OCI-LY7 (cell line): ENCODE results near the gene TIGD4. TPM values are rescaled to one million over a fixed set of nuclear protein-coding genes. Genes with fewer than 3 reads are reported as not detected.

Experiments
- BruUV-seq: library from RNA; stranded (reverse); fragments of 400-500 nt; replicated peaks from 2 replicates; lab custom pipeline; 2021; lab: Mats Ljungman, UMichigan
- CTCF ChIA-PET: fragments of 300-600 bp; sonication (Branson Sonifier 250); formaldehyde crosslinking; loops from one replicate; lab custom pipeline; 2022; ENCODE audit warnings: antibody characterized with exemption; ENCODE audit not compliant: unreplicated experiment; lab: Charles Lee
- POLR2A ChIA-PET: fragments of 300-600 bp; sonication (Branson Sonifier 250); formaldehyde crosslinking; loops from one replicate; lab custom pipeline; 2022; ENCODE audit warnings: antibody characterized with exemption; lab: Charles Lee
- DNase-seq: peaks from one replicate; pipeline ENCODE4 v3.0.0-alpha.2; 2015; ENCODE audit warnings: low spot score
- H2AFZ ChIP-seq: fragments of 200-600 bp; sonication (generic), shearing (Covaris generic); 2 replicates; pipeline ENCODE4 v1.6.1; 2014; ENCODE audit warnings: mild to moderate bottlenecking, antibody characterized with exemption, low read length, moderate library complexity
- H3K27ac ChIP-seq: fragments of 200-600 bp; sonication (generic); 2 replicates; pipeline ENCODE4 v1.5.1; 2014; ENCODE audit warnings: mixed run types, low read depth, mild to moderate bottlenecking, moderate library complexity, low read length, inconsistent platforms; ENCODE audit not compliant: poor library complexity, severe bottlenecking
- H3K36me3 ChIP-seq: fragments of 200-600 bp; sonication (generic); 2 replicates; pipeline ENCODE4 v1.6.1; 2014; ENCODE audit warnings: mild to moderate bottlenecking, antibody characterized with exemption, low read length, moderate library complexity, mixed read lengths; ENCODE audit not compliant: insufficient read depth
- H3K4me1 ChIP-seq: fragments of 200-600 bp; sonication (generic); 2 replicates; pipeline ENCODE4 v1.5.1; 2014; ENCODE audit warnings: mild to moderate bottlenecking, low read length; ENCODE audit not compliant: insufficient read depth, poor library complexity, severe bottlenecking
- H3K4me2 ChIP-seq: fragments of 200-600 bp; sonication (generic); 2 replicates; pipeline ENCODE4 v1.6.1; 2014; ENCODE audit warnings: mild to moderate bottlenecking, low read length
- H3K4me3 ChIP-seq: fragments of 200-600 bp; sonication (generic); 2 replicates; pipeline ENCODE4 v1.5.1; 2014; ENCODE audit warnings: mild to moderate bottlenecking, low read depth, low read length; ENCODE audit not compliant: poor library complexity, severe bottlenecking
- H3K79me2 ChIP-seq: fragments of 200-600 bp; sonication (generic); 2 replicates; pipeline ENCODE4 v1.6.1; 2016; ENCODE audit warnings: low read depth, mild to moderate bottlenecking, low read length, moderate library complexity, mixed read lengths; ENCODE audit not compliant: insufficient read depth
- H3K9me2 ChIP-seq: fragments of 200-600 bp; sonication (generic); 2 replicates; pipeline ENCODE4 v1.6.1; 2016; ENCODE audit warnings: mild to moderate bottlenecking, low read length, mixed read lengths; ENCODE audit not compliant: insufficient read depth
- H3K9me3 ChIP-seq: fragments of 200-600 bp; sonication (generic); 2 replicates; pipeline ENCODE4 v1.6.1; 2014; ENCODE audit warnings: mild to moderate bottlenecking, mixed run types, low read length, mixed read lengths
- H4K20me1 ChIP-seq: fragments of 200-600 bp; sonication (generic); 2 replicates; pipeline ENCODE4 v1.6.1; 2014; ENCODE audit warnings: mild to moderate bottlenecking, antibody characterized with exemption, low read length, moderate library complexity, mixed read lengths; ENCODE audit not compliant: insufficient read depth
- EZH2phosphoT487 ChIP-seq: fragments of 200-600 bp; sonication (generic); IDR thresholded peaks from 2 replicates; pipeline ENCODE4 v1.6.1; 2018; ENCODE audit warnings: low read depth, borderline replicate concordance, mild to moderate bottlenecking, mixed run types, antibody characterized with exemption, low read length, moderate library complexity, mixed read lengths
- intact Hi-C: fragments of 100-400 bp; cut with micrococcal nuclease; formaldehyde crosslinking; loops from one replicate; pipeline ENCODE4 v1.10.0; 2022; ENCODE audit not compliant: unreplicated experiment
- total RNA-seq, 2 experiments: library from RNA; depleted of rRNA in 1 of 2; stranded (reverse); fragments of >200 nt in 1 of 2; shearing (Covaris generic) in 1 of 2; gene quantifications; 2 replicates each; pipeline ENCODE4 v1.2.3, GENCODE V29; 2014 to 2022
- TF ChIP-seq, protein P1 (sequence below): fragments of 200-600 bp; sonication (generic); conservative IDR thresholded peaks from 2 replicates; pipeline ENCODE4 v1.5.1; 2014; ENCODE audit warnings: mild to moderate bottlenecking, antibody characterized with exemption, low read length, moderate library complexity, mixed read lengths

The TIGD4 gene
- total RNA-seq, 2 experiments from 2014 or later: 1.0 to 1.5 TPM

DNA sequence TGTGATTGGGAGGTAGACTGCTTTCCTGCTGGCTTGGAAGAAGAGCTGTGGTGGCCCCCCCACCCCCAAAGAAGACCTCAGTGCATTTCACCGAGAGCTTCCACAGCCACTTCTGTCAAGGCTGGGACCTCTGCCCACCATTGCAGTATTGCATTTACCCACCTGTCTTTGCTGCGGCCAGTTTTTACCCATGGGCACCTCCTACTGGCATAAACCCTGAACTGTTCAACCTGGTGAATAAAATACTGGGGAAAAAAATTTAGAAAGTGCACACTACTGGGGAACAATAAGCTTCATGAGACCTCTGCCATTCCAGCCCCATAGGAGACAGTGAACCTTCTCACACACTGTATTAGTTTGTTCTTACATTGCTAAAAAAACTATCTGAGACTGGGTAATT lies 40.5 kb upstream of the TIGD4 start:
- no peak overlapping the region for H3K4me2 ChIP-seq
- ChIA-PET POLR2A (no interaction called here), CTCF (no interaction called here)
- H3K4me3 ChIP-seq: no peak overlapping the region
- no peaks in the 10 kb centered on the region for H3K9me2 ChIP-seq
- peaks cover 5% of the 10 kb centered on the region; the same call in 1 of the 2 replicates for H3K36me3 ChIP-seq
- no peak overlapping the region for H2AFZ ChIP-seq
- no TSS peak for BruUV-seq
- intact Hi-C loops: no loop called here
- TF ChIP-seq EZH2phosphoT487: no peak
- TF ChIP-seq, protein P1, sequence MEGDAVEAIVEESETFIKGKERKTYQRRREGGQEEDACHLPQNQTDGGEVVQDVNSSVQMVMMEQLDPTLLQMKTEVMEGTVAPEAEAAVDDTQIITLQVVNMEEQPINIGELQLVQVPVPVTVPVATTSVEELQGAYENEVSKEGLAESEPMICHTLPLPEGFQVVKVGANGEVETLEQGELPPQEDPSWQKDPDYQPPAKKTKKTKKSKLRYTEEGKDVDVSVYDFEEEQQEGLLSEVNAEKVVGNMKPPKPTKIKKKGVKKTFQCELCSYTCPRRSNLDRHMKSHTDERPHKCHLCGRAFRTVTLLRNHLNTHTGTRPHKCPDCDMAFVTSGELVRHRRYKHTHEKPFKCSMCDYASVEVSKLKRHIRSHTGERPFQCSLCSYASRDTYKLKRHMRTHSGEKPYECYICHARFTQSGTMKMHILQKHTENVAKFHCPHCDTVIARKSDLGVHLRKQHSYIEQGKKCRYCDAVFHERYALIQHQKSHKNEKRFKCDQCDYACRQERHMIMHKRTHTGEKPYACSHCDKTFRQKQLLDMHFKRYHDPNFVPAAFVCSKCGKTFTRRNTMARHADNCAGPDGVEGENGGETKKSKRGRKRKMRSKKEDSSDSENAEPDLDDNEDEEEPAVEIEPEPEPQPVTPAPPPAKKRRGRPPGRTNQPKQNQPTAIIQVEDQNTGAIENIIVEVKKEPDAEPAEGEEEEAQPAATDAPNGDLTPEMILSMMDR: peak; percentile 39; the same call in 1 of the 2 replicates
- H3K27ac ChIP-seq: no peak overlapping the region
- H3K4me1 ChIP-seq: peaks cover 9% of the 10 kb centered on the region
- 0 out of 2 replicates have a peak, but pooled peaks cover 10% of the 10 kb centered on the region for H3K9me3 ChIP-seq
- no peaks in the 10 kb centered on the region for H3K79me2 ChIP-seq
- H4K20me1 ChIP-seq: no peaks in the 10 kb centered on the region
- DNase-seq: no peak

DNA sequence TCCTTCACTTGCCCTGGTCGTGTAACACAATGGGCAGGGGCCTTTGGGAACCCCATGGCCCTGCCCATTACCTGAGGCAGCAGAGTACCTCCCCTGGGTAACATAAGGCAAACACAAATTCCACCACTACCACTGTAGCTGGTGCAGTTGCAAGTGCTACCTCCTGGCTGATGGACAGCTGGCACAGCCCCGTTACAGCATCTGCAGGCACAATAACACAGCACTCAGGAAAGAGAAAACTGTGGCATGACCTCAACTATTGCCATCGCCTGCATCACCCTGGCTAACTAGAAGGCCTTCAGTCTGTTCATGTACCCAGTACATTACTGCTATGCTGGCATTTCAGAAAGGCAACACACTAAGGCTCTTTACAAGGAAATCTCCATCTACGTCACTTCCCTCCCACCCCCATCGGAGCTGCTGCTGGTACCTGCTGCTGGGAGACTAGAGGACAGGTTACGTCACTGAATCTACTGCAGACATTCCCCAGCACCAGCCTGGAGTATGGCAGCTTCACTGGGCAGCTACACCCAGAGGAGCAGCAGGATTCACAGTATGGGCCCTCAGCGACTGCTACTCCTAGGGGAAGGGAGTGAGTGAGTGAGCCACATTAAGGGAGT lies 39.6 kb upstream of the TIGD4 start:
- Histone ChIP-seq H3K4me1 (peaks cover 9% of the 10 kb centered on the region), H3K9me3 (0 out of 2 replicates have a peak, but pooled peaks cover 10% of the 10 kb centered on the region), H3K27ac (no peak overlapping the region), H3K4me3 (no peak overlapping the region), H4K20me1 (no peaks in the 10 kb centered on the region), H2AFZ (no peak overlapping the region), H3K36me3 (peaks cover 11% of the 10 kb centered on the region; the same call in 1 of the 2 replicates), H3K4me2 (no peak overlapping the region), H3K79me2 (no peaks in the 10 kb centered on the region), H3K9me2 (no peaks in the 10 kb centered on the region)
- CTCF ChIA-PET: no interaction called here
- no TSS peak for BruUV-seq
- TF ChIP-seq EZH2phosphoT487: no peak
- TF ChIP-seq, protein P1: no peak
- intact Hi-C loops: no loop called here
- DNase-seq: no peak
- POLR2A ChIA-PET: interaction anchor here (1.0 kb wide), 1 partner anchor 10 kb away, joined by 5 read pairs; no protein-coding TSS in a partner anchor

DNA sequence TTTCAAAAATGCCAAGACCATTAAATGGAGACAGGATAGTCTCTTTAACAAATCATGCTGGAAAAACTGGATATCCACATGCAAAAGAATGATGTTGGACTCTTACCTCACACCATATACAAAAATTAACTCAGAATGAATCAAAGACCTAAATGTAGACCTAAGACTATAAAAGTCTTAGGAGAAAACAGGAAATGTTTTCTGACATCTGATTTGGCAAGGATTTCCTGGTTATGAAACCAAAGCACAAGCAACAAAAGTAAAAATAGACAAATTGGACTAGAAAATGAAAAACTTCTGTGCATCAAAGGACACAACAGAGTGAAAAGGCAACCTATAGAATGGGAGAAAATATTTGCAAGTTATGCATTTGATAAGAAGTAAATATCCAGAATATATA lies 37.8 kb upstream of the TIGD4 start:
- TF ChIP-seq, protein P1: no peak
- TF ChIP-seq EZH2phosphoT487: no peak
- intact Hi-C loops: no loop called here
- Histone ChIP-seq H2AFZ (no peak overlapping the region), H3K4me1 (peaks cover 9% of the 10 kb centered on the region), H3K9me2 (no peaks in the 10 kb centered on the region), H3K4me2 (peak overlapping the region; percentile 36; the same call in 1 of the 2 replicates), H4K20me1 (no peaks in the 10 kb centered on the region), H3K9me3 (peaks cover 22% of the 10 kb centered on the region; the same call in 1 of the 2 replicates), H3K36me3 (peaks cover 22% of the 10 kb centered on the region; the same call in 1 of the 2 replicates), H3K79me2 (no peaks in the 10 kb centered on the region), H3K4me3 (no peak overlapping the region), H3K27ac (no peak overlapping the region)
- no TSS peak for BruUV-seq
- CTCF ChIA-PET: no interaction called here
- POLR2A ChIA-PET: interaction anchor here (1.0 to 1.3 kb wide), 2 partner anchors 9 to 16 kb away, joined by 3 to 5 read pairs; no protein-coding TSS in a partner anchor
- peak; percentile 2 for DNase-seq
